HG02970 (cell line): ENCODE data around the gene DROSHA.
"Not testable (repeated sequence)": the region's sequence is repeated elsewhere in the genome, so short reads cannot be mapped to it uniquely, and the experiment has no call there.

ENCODE experiments used
- ATAC-seq: cut with Tn5 transposase; IDR thresholded peaks from one replicate; pipeline ENCODE4 v1.9.1; 2021; ENCODE audit warnings: mild to moderate bottlenecking, moderate library complexity, moderate number of reproducible peaks; ENCODE audit not compliant: unreplicated experiment, low FRiP score

DROSHA gene

DNA sequence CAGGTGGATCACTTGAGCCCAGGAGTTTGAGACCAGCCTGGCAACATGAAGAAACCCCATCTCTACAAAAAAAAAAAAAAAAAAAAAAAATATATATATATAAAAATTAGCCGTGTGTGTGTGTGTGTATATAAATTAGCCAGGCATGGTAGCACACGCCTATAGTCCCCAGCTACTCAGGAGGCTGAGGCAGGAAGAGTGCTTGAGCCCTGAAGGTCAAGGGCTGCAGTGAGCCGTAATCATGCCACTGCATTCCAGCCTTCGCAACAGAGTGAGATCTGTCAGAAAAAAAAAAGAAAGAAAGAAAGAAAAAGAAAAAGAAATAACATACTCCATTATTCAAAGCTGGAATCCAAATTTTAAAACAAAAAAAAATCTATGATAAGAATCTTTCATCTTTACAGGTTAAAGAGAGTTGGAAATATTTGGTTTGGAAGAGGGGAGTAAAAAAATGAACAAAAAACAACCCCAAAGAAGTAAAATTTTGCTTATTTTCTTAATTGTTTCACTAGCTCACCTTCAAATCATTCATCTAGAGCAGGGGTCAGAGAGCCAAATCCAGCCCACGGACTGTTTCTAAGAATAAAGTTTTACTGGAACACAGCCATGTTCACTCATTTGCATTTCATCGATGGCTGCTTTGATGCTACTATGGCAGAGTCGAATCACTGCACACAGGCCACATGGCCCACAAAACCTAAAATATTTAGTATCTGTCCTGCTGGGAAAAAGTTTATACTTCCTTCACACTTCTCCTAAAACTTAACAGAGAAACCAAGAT is 109.9 kb downstream of the DROSHA start:
- ATAC-seq: no peak

DNA sequence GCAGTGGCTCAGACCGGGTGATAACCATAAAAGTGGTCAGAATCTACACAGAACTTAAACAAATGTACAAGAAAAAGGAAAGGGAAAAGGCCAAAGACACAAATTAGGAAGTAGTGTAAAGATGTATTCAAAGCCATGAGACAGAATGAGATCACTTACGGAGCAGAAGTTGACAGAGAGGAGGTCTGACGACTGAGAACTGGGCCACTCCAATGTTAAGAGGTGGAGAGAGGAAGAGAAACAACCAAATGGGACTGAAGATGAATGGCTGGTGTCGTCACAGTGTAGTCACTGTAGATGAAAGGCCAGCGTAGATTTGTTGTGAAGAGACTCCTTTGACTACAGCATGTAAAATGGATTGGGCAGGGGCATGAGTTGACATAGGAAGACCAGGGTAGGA is 114.4 kb downstream of the DROSHA start:
- no peak for ATAC-seq

DNA sequence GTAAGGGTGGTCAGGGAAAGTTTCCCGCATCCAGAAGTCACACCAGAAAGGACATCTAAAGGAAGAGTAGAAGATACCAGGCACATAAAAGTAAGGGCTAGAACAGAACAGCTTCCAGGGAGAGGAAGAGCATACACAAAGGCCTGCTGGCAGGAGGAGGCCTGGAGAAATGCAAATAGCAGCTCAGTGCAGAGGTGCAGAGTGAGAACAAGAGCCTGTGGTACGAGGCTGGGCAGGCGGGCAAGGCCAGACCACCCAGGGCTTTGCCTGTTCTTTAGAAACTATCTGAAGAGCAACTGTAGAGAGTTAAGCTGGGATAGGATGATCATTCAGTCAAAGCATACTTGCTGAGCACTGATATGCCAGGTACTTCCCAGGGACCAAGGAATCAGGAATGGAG is 115.3 kb downstream of the DROSHA start:
- ATAC-seq: no peak

DNA sequence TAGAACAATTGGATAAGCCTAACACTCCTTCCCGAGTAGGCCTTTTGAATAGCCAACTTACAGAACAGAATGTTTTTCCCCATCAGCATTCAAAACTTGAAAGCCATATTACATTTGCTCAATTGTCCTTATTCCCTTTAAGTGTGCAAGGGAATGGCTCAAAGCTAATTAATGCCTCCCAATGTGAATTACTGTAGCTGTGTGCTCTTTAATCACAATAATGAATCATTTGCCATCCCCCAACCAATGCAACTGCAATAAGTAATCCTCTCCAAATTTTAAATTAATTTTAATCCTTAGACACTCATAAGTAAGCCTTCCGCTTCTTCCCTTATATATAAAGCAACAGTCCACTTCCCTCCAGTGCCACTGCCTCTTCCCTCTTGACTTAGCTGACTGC is 115.9 kb downstream of the DROSHA start:
- ATAC-seq: no peak

DNA sequence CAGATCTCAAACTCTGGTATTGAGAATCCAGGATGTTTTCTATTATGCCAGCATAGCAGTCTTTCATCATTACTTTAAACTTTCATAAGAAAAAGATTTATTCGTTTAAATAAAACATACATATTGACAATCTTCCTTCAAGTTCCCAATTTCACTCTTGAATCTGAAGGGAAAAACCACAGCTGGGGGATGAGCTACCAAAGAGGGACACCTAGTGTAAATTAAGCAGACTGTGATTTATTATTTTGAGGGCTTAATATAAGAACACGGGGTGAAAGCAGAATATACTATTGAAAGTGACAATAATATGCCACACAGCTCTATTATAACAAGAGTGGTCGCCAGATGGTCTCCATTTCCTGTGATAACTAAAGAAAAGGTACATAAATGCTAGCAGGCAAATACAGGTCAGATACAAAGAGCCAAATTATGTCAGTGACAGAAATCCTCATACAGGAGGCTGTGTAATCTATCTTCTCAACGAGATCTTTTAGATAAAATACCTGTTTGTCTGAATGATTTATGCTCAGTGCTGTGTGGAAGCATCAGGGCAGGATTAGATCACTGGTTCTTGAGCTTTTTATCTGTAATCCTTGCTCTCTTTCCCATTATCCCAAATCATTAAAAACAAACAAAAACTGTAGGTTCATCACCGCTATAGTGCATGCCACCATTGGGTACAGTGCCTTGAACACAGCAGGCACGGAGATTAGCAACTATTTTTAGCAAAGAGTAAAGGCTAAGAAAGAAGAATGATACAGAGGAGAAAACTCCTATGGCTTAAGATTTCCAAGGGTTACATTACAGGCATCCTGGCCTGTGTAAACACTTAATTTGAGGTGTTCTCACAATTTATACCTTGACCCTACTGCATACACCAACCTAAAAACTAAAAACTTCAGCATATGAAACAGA is 116.6 kb downstream of the DROSHA start:
- no peak for ATAC-seq

DNA sequence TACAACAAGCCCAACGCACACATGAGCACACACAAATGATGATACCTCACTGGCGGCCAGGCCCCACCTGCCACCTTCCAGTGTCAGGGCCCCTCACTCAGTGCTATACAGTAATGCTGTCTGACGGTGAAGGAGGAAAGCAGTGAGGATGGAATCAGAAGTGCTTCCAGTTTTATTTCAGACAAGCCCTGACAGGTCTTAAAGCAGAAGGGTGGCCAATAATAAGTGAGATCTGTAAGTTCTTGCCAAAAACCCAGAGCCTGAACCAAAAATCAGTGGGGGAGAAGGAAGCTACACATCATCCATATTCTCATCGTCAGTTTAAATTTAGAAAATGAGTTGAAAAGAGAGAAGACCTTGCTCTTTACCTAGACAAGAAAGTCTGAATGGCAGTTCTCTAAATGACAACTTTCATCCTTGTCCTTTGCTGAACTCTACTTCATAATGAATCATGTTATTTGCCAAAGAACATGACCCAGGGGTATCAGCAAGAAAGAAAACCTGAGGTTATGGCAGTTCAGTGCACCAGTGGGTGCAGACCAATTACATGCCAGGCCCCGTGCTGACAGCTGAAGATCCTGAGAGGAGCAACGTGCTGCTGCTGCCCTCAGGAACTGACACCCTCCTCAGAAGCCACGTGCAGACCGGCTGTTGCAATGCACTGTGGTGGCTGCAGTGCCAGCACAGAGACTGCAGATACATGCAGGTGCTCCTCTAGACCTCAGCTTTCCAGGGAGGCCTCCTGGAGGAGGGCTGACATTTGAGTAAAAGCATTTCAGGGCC is 118.7 kb downstream of the DROSHA start:
- ATAC-seq: no peak

DNA sequence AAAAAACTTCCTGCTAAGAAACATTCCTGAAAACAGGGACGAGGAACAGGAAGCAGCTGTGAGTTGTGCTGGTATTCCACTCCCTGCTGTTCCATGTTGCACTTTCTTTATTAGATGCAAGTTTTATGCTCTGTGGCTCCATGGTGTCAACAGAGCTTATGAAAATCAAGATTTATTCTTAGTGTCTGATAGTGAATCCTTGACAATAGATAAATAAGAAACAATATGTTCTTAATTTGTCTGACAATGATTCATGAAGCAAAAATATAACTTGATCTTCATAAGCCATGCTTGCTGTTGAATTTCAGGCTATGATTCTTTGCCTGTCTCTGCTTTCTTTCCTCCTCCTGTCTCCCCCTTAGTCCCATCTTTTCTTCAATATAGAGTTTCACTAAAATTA is 119.6 kb downstream of the DROSHA start:
- ATAC-seq: no peak

DNA sequence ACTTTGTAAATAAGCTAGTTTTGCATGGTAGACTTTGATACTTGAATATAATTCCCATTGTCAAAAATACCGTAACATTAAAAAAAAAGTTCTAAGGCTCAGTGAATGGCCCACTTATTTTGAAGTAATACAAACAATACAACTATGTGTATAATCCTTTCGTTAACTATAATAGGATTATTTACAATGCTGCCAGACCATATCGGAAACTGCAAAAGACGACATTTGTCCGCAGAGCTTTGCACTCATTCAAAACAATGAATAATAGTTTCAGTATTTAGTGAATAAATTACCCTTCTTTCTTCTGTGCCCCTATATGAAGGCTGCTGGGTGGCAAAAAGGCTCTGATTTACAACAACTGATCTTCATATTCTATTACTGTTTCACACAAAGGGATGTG is 121.8 kb downstream of the DROSHA start:
- no peak for ATAC-seq

DNA sequence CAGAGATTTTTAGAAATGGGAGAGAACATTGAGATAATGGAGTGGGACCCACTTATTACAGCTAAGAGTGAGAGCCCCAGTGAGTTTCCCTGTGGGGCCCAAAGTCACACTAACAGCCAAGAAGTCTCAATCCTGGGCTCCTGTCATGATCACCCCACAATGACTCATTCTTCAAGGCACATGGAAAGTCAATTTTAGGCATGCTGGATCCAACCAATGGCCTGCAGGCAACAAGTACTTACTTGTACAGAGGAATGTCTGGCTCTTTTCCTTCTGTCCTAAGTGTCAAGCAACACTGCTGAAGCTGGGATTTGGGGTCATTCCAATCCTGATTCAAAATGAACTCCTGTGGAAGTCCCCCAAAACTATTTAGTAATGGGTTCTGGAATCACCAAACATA is 123.1 kb downstream of the DROSHA start:
- ATAC-seq: no peak

DNA sequence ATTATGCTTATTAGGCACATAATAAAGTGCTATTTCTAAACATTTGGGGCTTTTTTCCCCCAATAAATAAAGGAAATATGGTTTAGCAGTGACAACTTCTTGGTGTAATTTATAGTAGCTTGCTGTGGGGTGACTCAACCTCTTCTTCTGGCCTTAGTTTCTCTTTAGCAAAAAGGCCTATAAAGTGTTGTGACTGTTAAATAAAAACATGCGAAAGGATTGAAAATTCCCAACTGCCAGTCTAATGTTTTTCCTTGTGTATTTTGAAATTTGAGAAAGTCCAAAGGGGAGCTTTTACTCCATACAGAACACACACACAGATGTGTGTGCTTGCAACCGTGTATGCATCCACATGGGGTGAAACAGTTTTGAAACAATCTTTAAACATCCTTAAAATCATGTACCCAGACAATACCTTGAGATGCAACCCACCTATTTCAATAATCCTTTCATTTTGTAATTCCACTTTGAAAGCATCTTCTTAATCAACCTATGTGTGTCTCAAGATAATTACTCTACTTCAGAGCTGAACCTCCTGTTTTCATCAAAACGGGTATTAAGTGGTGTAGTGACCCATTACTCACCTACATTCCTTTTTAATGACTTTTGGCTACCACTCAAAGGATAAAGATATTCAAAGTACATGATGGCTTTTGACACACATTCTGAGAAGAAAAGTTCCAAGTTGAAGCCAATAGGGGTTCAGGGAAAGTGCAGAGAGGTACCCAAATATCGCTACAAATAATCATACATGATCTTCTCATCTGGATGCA is 123.8 kb downstream of the DROSHA start:
- no peak for ATAC-seq

DNA sequence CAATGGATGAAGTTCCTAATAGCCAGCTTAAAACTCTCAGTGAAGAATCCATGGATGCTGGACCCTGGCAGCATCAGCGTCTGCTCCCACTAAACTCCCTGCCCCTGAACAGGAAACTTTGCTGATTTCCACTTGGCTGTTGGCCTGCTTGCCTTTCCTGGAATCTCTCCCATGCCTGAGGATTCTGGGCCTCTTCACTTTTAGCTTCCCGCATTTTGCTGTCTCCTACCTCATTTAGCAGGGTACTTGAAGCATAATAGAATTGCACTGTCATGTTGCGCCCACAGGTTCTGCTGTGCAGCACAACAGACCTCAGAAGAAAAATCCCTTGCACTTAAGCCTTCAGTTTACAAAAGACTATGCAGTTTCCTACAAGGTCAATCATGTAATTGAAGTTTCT is 127.6 kb downstream of the DROSHA start:
- ATAC-seq: no peak

DNA sequence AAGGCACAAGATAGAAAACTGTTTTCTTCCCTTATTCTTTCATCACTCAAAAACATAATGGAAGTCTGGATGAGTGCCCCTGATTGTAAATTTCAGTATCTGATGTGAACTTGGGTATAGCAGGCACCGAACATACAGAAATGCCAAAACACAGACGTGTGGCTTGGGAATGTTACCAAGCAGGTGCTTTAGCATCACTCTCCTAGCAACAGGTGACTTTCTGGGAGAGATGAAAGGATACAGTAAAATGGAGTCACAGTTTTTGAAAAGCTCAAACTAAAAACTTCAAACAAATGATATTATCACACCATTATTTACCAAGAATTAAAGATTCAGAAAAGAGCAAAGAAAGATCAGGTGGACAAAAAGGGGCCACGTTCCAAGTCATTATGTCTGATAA is 130.2 kb downstream of the DROSHA start:
- ATAC-seq: no peak

DNA sequence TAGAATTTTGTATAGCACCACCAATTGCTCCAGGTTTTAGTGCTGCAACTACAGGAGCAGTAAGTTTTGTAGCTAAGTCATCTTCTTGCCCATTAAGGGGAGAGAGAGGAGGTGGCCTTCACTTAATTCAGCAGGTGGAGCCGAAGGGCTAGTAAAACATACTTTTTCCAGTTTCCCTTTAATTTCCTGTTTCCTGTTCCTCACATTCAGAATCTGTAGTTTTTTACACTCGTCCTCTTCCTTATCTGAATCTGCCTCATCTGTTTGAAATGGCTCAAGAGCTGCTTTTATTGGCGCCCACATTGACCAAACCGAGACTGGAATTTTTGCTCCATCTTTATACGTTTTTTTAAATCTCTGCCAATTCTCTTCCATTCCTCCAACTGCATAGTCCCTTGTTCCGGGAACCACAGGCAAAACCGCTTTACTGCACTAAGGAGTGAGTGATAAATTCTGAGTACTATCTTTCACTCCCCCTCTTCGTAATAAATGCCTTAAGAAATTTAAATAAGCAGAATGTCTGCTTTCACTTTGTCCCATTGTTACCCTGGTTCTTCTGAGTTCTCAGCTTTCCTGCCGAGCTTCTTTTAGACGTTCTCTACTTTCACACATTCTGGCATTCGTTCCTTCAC is 133.9 kb downstream of the DROSHA start:
- no peak for ATAC-seq

DNA sequence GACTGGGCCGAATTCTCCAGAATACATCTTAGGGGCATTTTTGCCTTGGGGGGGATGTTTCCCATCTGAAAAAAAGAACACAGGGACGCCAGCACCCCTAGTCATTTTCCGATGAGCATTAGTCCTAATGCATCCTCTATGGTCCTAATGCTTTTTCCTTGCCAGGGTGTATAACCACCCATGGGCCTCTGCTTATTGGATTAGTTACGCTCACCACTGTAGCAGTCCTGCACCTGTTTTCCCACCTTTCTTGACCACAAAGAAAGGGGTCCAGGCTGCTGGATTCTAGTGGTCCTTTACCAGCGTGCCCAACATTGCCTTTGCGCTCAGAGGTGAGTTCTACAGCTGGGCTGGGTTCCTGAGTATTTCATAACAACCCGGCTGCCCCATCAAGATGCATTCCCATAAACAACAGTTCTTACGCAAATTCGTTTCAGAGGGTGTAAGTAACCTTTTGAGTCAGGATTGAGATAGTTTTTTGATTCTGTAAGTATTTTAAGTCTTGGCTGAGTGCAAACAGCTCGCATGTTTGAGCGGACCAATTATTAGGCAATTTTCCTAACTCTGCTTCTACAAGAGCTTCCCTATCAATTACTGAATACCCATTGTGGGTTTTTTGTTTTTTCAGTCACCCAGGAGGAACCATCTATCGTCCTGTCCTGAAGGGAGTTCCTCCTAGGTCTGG is 135.1 kb downstream of the DROSHA start:
- ATAC-seq: no peak

DNA sequence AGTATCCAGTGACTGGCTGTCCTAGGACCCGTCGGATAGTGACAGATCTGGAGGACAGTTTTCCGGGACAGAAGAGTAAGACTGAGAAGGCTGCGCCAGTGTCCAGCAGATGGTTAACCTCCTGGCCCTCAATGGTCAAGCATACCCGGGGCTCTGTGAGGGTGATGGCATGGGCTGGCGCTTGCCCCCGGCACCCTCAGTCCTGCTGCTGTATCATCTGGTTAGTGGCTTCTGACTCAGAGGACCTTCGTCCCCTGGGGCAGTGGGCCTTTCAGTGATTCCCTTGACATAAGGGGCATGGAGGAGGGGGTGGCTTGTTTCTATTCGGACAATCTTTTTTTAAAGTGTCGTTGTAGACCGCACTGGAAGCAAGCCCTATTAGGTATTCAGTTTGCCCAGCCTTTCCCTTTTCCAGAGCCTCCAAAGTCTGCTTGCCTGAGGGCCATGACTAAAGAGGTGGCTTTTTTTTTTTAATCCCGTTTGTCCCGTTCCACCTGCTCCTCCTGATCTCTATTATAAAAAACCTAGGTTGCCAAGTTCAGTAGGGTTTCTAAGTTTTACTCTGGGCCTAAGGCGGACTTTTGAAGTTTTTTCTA is 136.3 kb downstream of the DROSHA start:
- ATAC-seq: not testable (repeated sequence)

DNA sequence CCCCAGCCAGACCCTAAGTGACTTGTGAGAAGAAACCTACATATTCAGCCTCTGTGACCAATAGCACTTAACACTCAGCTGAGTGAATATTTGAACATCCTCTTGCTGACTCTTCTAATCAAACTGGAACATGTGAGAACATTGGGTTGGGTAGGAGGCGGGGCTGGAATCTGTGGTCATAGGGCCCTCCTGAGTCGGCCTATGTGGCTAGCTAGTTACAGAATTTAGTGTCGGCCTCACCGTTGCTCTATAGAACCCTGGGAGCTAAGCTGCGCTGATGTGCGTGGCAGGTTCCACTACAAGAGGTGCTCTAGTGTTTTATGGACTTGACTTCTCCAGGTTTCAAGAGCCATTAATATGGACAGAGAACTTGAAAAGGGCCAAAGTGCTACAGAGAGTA is 138.8 kb downstream of the DROSHA start:
- ATAC-seq: no peak

DNA sequence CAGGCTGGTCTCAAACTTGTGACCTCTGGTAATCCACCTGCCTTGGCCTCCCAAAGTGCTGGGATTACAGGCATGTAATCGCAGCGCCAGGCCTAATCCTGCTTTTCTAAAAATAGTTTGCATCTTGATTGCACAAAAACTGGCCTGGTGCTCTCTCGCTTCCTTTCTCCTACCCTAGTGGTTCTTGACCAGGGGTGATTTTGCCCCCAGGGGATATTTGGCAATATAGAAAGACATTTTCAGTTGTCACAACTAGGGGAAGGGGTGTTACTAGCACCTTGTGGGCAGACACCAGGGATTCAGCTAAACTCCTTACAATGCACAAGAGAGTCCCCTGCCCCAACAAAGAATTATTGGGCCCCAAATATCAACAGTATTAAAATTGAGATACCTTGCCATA is 139.8 kb downstream of the DROSHA start:
- no peak for ATAC-seq

DNA sequence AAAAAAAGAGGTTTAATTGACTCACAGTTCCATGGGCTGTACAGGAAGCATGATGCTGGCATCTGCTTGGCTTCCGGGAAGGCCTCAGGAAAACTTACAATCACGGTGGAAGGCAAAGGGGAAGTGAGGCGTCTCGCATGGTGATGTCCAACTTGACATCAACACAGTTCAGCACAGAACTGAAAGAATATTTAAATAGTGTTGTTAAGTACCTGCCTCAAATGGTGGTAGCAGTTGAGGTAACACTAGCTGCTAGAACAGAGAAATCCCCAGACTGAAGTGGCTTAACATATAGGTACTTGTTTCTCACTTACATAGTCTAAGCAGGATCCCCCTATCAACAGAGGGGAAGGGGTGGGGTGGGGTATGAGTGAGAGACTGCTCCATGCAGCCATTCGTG is 141.6 kb downstream of the DROSHA start:
- no peak for ATAC-seq
